ENCODE data around the gene CRYGN. TPM values are rescaled to one million over a fixed set of nuclear protein-coding genes. Genes with fewer than 3 reads are reported as not detected.

CRYGN gene
- total and polyA plus RNA-seq, 8 donors, result not detected

- WGBS, 5 donors, result 46 to 65% (median 55%) methylated on average over 14 of the region's 14 CpGs
These were observed 13.5 kb downstream of the CRYGN start for GRCh38 chr7:151426441-151426903.

GRCh38 chr7:151425670-151426440 lies 14.1 kb downstream of the CRYGN start:
- Histone ChIP-seq H3K27ac (peak overlapping the region; percentile 52 to 90 (median 80)), H3K36me3 (no peaks in the 10 kb centered on the region), H3K9me3 (peaks cover 0 to 10% (median 4%) of the 10 kb centered on the region in 4 donors), H3K27me3 (no peaks in the 10 kb centered on the region), H3K4me1 (peaks cover 21 to 50% (median 39%) of the 10 kb centered on the region in 4 donors), H3K4me3 (no peak overlapping the region)
- TF ChIP-seq EP300 (IDR thresholded peaks at IDR 0.05) (no peak), POLR2AphosphoS5 (IDR thresholded peaks at IDR 0.05) (peak; percentile 25 to 81 (median 66))
- intact Hi-C loops (cut with DNase I; ENCODE audit: low total_unique reads), result no loop called here
- 54 to 62% (median 56%) methylated on average over 7 of the region's 7 CpGs for WGBS, 5 donors
- no peak for DNase-seq

More at GRCh38 chr7:151426441-151426903, 13.5 kb downstream of the CRYGN start:
- H3K36me3 ChIP-seq, result no peaks in the 10 kb centered on the region
- intact Hi-C loops (cut with DNase I; ENCODE audit: low total_unique reads), result no loop called here
- H3K27ac ChIP-seq, result peak overlapping the region in 4 of 5 donors; percentile 69 to 90 (median 82)
- no peak overlapping the region for H3K4me3 ChIP-seq
- TF ChIP-seq POLR2A (IDR thresholded peaks at IDR 0.05) (no peak), POLR2AphosphoS5 (IDR thresholded peaks at IDR 0.05) (peak in 2 of 3 donors; percentile 31 to 61), CTCF (IDR thresholded peaks at IDR 0.05) (no peak), EP300 (IDR thresholded peaks at IDR 0.05) (peak; percentile 5)
- peaks cover 0 to 10% (median 4%) of the 10 kb centered on the region in 4 donors for H3K9me3 ChIP-seq
- peaks cover 21 to 50% (median 39%) of the 10 kb centered on the region in 4 donors for H3K4me1 ChIP-seq
- H3K27me3 ChIP-seq, result no peaks in the 10 kb centered on the region
- DNase-seq, result peak; percentile 46 to 77

- TF ChIP-seq EP300 (IDR thresholded peaks at IDR 0.05) (no peak), POLR2AphosphoS5 (IDR thresholded peaks at IDR 0.05) (no peak), CTCF (IDR thresholded peaks at IDR 0.05) (no peak), POLR2A (IDR thresholded peaks at IDR 0.05) (no peak)
- intact Hi-C loops (cut with DNase I; ENCODE audit: low total_unique reads), result no loop called here
- peaks cover 17 to 43% (median 32%) of the 10 kb centered on the region in 4 donors for H3K4me1 ChIP-seq
- no peaks in the 10 kb centered on the region for H3K36me3 ChIP-seq
- H3K27me3 ChIP-seq, result no peaks in the 10 kb centered on the region
- H3K27ac ChIP-seq, result peak overlapping the region in 4 of 5 donors; percentile 69 to 90 (median 82)
- no peak for DNase-seq
- H3K9me3 ChIP-seq, result peaks cover 0 to 16% (median 8%) of the 10 kb centered on the region in 4 donors
- 73 to 76% (median 74%) methylated on average over 5 of the region's 5 CpGs for WGBS, 5 donors
- no peak overlapping the region for H3K4me3 ChIP-seq
These were observed 15.1 kb downstream of the CRYGN start for GRCh38 chr7:151424799-151425198.

GRCh38 chr7:151423936-151424335 lies 16.0 kb downstream of the CRYGN start:
- Histone ChIP-seq H3K27me3 (no peaks in the 10 kb centered on the region), H3K27ac (no peak overlapping the region), H3K36me3 (no peaks in the 10 kb centered on the region), H3K9me3 (peaks cover 0 to 24% (median 10%) of the 10 kb centered on the region in 4 donors), H3K4me3 (no peak overlapping the region), H3K4me1 (peaks cover 8 to 35% (median 24%) of the 10 kb centered on the region in 4 donors)
- intact Hi-C loops (cut with DNase I; ENCODE audit: low total_unique reads), result no loop called here
- TF ChIP-seq POLR2A (IDR thresholded peaks at IDR 0.05), result no peak
- TF ChIP-seq POLR2AphosphoS5 (IDR thresholded peaks at IDR 0.05), result no peak
- TF ChIP-seq CTCF (IDR thresholded peaks at IDR 0.05), result no peak
- no peak for TF ChIP-seq EP300 (IDR thresholded peaks at IDR 0.05)
- no peak for DNase-seq
- 74 to 83% (median 80%) methylated on average over 5 of the region's 5 CpGs for WGBS, 5 donors

Data from stomach (tissue), 9 donors.